ENCODE results near the gene FFAR2.
A peak's percentile ranks its signal among the peaks of the same experiment; 100 is the strongest.
"Not testable (repeated sequence)": the region's sequence is repeated elsewhere in the genome, so short reads cannot be mapped to it uniquely, and the experiment has no call there.

Gene FFAR2

DNA sequence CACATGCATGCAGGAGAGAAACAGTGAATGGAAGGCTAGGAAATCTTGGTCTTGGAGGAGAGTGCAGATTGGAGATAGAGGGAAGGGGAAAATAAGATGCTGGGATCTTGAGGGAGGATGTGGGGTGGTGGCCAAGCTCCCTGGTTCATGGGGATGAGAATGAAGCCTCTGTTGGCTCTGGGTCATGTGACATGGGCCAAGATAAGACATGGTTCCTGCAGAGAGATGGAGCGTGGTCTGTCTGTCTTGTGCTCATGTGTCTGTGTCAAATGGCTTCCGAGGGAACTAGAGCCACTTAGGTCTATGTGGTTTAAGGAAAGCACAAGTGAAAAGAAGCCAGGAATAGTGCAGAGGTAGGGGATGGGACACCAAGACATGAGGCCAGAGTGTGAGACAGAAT is 30.8 kb upstream of the FFAR2 start:
- no peak for DNase-seq (ENCODE audit: low spot score)
- no peak for TF ChIP-seq CTCF (IDR thresholded peaks at IDR 0.05; ENCODE audit: extremely low read depth, missing control alignments)

DNA sequence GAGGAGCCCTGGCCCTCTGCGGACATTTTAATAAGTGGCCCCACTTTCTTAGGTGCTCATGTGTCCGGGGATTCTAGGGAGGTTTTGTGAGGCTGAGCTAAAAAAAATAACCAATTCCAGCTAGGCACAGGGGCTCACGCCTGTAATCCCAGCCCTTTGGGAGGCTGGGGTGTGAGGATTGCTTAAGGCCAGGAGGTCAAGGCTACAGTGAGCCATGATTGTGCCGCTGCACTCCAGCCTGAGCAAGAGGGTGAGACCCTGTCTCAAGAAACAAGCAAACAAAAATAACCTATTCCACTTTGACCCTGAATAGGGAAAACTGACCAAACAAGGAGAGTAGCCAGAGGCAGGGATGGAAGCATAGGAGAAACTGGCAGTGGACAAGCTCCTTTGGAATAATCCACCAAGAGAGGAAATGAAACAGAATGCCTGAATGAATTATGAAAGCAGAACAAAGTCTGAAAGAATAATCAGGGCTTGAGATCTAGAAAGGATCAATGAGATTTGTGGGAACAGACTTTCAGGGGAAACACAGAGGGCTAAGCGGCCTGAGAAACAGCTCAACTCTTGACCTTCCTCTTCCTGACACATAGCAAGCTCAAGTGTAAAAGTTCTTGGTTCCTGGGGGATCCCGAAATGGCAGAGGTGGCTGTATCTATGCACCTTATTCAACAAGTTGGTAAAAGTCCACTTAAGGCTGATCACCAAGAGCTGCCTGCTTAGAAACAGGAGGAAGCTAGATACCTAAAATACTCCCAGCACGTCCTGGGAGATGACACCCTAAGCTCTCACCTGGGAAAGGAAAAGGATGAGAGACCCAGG is 30.1 kb upstream of the FFAR2 start:
- peak; percentile 61 for DNase-seq (ENCODE audit: low spot score)
- no peak for TF ChIP-seq CTCF (IDR thresholded peaks at IDR 0.05; ENCODE audit: extremely low read depth, missing control alignments)

DNA sequence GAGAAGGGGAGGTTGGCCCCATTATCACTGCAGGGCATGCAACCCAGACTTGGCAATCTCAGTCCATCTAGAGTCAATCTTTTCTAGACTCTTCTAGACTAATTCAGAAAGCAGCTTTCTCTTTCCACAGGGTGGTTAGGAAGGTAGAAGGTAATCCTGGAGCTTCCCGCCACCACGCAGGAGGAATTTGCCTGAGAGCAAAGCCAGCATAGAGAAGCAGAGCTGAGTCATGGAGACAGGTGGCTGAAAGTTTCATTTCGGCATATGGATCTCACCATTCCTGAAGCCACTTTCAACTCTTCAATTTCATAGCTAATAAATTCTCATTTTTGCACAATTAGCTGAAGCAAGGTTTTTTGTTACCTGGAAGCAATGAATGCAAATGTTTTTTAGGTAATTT is 29.0 kb upstream of the FFAR2 start:
- no peak for DNase-seq (ENCODE audit: low spot score)

GRCh38 chr19:35419805-35420204 is 28.3 kb upstream of the FFAR2 start:
- DNase-seq (ENCODE audit: low spot score) = no peak
- TF ChIP-seq CTCF (IDR thresholded peaks at IDR 0.05; ENCODE audit: extremely low read depth, missing control alignments) = no peak

More for the DNA sequence above, 29.0 kb upstream of the FFAR2 start:
- no peak for TF ChIP-seq CTCF (IDR thresholded peaks at IDR 0.05; ENCODE audit: extremely low read depth, missing control alignments)

- no peak for DNase-seq (ENCODE audit: low spot score)
These were observed 26.7 kb upstream of the FFAR2 start for GRCh38 chr19:35421362-35421761.

DNA sequence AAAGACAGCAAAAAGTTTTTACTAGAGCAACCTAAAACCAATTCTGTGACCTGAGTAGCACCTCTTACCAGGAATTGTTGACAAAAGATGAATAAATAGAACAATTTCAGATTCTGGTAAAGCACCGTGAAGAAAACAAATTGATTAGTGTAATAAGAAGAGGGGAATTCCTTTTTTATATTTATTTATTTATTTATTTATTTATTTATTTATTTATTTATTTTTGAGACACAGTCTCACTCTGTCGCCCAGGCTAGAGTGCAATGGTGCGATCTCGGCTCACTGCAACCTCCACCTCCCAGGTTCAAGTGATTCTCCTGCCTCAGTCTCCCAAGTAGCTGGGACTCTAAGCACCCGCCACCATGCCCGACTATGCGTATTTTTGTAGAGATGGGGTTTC is 24.7 kb upstream of the FFAR2 start:
- not testable (repeated sequence) for DNase-seq (ENCODE audit: low spot score)

More at GRCh38 chr19:35421362-35421761, 26.7 kb upstream of the FFAR2 start:
- TF ChIP-seq CTCF (IDR thresholded peaks at IDR 0.05; ENCODE audit: extremely low read depth, missing control alignments) = no peak

DNA sequence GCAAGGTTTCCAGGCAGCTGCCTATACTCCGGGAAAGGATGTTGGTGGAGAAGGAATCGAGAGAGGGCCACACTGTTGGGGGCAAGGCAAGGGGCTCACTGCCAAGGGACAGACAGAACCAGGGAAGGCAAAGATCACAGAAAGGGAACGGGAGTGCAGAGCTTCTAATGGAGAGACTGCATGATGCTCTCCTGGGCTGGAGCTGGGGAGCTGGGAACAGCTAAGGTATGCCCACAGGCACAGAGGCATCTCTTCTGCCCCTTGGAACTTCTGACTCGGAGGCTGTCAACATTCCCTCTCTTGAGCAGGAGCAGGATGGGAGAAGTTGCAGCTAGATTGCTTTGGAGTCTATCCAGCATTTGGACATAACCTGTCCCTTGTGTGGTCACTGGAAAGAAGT is 22.4 kb upstream of the FFAR2 start:
- no peak for TF ChIP-seq CTCF (IDR thresholded peaks at IDR 0.05; ENCODE audit: extremely low read depth, missing control alignments)
- no peak for DNase-seq (ENCODE audit: low spot score)

DNA sequence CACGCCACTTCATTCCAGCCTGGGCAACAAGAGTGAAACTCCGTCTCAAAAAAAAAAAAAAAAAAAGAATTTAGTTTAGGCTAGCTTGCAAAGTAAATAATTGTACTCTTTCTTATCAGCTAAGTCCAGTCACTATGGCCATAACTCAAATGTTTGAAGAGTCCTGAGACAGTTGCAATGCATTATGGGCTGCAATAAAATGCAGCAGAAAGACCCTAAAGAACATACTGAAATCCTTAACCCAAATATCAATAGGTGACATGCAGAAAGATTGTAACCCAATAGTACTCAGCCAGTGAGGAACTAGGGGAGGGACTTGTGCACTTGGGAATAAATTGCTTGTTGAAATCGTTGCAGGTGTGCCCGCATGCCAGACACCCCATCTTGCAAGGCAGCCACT is 20.9 kb upstream of the FFAR2 start:
- no peak for TF ChIP-seq CTCF (IDR thresholded peaks at IDR 0.05; ENCODE audit: extremely low read depth, missing control alignments)
- no peak for DNase-seq (ENCODE audit: low spot score)

Data from GM20000 (cell line).